ENCODE data around the gene CSF3.

- TF ChIP-seq CTCF (IDR thresholded peaks at IDR 0.05 in 2 of 3, conservative IDR thresholded peaks at IDR 0.05 in 1 of 3; ENCODE audit: borderline replicate concordance in 1 of 3, insufficient read depth in 1 of 3, low read depth in 2 of 3, low read length in 2 of 3) (no peak; a peak in 1 of 6 replicates), EZH2 (IDR thresholded peaks at IDR 0.05) (no peak), CBX3 (IDR thresholded peaks at IDR 0.05; ENCODE audit: low read depth) (no peak), ZNF274 (IDR thresholded peaks at IDR 0.05; ENCODE audit: low read depth, low read length) (no peak), POLR2A (IDR thresholded peaks at IDR 0.05; ENCODE audit: borderline replicate concordance, extremely low read depth, insufficient read depth, insufficient read length) (no peak), YY1 (IDR thresholded peaks at IDR 0.05; ENCODE audit: extremely low read depth, insufficient replicate concordance, low read depth, low read length) (no peak), EZH2phosphoT487 (IDR thresholded peaks at IDR 0.05; ENCODE audit: borderline replicate concordance) (no peak), JUND (IDR thresholded peaks at IDR 0.05) (no peak), POLR2AphosphoS5 (IDR thresholded peaks at IDR 0.05; ENCODE audit: low read depth, low read length) (no peak), ELF1 (IDR thresholded peaks at IDR 0.05; ENCODE audit: borderline replicate concordance, low read depth) (no peak), REST (IDR thresholded peaks at IDR 0.05; ENCODE audit: low read depth) (no peak)
- TF ChIP-seq, protein P1, sequence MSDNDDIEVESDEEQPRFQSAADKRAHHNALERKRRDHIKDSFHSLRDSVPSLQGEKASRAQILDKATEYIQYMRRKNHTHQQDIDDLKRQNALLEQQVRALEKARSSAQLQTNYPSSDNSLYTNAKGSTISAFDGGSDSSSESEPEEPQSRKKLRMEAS (IDR thresholded peaks at IDR 0.05): no peak
- TF ChIP-seq, protein P2, sequence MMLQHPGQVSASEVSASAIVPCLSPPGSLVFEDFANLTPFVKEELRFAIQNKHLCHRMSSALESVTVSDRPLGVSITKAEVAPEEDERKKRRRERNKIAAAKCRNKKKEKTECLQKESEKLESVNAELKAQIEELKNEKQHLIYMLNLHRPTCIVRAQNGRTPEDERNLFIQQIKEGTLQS (IDR thresholded peaks at IDR 0.05): no peak
These were observed 4.1 kb downstream of the CSF3 start for GRCh38 chr17:40019140-40019991.

Data from HCT116 (cell line).